Ovary (tissue), 3 donors: ENCODE results near the gene NOXO1.

Experiments used
- EP300 ChIP-seq: sonication (generic); formaldehyde crosslinking; IDR thresholded peaks from one replicate; pipeline ENCODE4 v1.6.1; 2017; ENCODE audit warnings: antibody characterized with exemption
- POLR2A ChIP-seq: fragments of 450-650 bp; IDR thresholded peaks from one replicate; pipeline ENCODE4 v1.6.1; 2017; ENCODE audit warnings: antibody characterized with exemption, mild to moderate bottlenecking, moderate library complexity
- TF ChIP-seq, protein P1 (sequence below), 3 donors: fragments of 450-650 bp in 2 of 3; fragments of 200-600 bp in 1 of 3; IDR thresholded peaks; one replicate each; pipeline versions ENCODE4 v1.5.1 to v1.8.0; 2016 to 2022; ENCODE audit warnings: antibody characterized with exemption in 3 of 3, mild to moderate bottlenecking in 1 of 3
- donor health status: DM: no; HTN: no; CAD: no.

DNA sequence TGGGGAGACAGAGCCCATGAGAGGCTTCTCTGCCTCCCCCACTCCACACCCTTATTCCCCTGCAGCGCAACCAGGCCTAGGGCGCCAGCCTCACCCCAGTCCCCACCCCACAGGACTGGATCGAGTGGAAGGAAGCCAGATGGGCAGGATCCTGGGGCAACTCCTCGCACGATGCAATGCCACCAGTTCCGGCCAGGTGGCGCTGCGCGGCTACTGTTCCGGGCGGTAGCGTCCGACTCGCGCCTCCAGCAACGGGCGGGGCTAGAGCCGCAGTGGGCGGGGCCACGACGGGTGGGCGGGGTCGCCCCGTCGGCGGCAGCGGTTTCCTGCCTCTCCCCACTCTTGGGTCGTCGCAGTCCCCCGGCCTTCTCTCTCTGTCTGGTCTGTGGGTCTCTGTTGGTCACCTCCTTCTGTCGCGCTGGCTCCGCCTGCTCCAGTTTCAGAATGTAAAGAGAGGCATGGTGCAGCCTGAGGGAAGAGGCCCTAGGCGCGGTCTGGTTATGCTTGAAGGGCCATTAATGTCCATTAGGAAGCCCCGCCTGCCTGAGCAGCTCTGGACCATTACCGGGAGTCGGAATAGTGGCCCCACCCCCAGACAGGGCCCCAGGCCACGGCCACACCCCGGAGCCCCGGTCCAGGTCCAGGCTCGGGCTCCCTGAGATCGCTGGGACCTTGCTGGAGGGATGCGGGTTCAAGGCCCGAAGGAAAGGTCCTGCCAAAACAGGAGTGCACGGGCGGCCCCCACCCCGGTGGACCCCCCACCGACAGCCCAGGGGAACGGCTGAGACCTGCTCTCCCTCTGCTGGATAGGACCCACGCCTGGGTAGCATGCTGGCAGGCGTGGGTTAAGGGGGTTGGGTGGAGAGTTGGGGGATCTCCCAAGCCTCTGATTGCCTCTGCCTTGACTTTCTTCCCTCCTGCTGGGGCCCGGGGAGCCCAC lies 42.1 kb upstream of the NOXO1 start:
- TF ChIP-seq, protein P1, sequence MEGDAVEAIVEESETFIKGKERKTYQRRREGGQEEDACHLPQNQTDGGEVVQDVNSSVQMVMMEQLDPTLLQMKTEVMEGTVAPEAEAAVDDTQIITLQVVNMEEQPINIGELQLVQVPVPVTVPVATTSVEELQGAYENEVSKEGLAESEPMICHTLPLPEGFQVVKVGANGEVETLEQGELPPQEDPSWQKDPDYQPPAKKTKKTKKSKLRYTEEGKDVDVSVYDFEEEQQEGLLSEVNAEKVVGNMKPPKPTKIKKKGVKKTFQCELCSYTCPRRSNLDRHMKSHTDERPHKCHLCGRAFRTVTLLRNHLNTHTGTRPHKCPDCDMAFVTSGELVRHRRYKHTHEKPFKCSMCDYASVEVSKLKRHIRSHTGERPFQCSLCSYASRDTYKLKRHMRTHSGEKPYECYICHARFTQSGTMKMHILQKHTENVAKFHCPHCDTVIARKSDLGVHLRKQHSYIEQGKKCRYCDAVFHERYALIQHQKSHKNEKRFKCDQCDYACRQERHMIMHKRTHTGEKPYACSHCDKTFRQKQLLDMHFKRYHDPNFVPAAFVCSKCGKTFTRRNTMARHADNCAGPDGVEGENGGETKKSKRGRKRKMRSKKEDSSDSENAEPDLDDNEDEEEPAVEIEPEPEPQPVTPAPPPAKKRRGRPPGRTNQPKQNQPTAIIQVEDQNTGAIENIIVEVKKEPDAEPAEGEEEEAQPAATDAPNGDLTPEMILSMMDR (IDR thresholded peaks at IDR 0.05): peak; percentile 93 to 99 (median 99)
- TF ChIP-seq EP300 (no peak), POLR2A (peak; percentile 41)
